ENCODE data around the gene ADGRG7. TPM values are rescaled to one million over a fixed set of nuclear protein-coding genes. Genes with fewer than 3 reads are reported as not detected.
A peak's percentile ranks its signal among the peaks of the same experiment; 100 is the strongest.

Gene ADGRG7
- total and polyA plus RNA-seq, 2 of the 13 experiments (the other 11 are each of a cell fraction or from before 2014, with no cell fraction given), result not detected

DNA sequence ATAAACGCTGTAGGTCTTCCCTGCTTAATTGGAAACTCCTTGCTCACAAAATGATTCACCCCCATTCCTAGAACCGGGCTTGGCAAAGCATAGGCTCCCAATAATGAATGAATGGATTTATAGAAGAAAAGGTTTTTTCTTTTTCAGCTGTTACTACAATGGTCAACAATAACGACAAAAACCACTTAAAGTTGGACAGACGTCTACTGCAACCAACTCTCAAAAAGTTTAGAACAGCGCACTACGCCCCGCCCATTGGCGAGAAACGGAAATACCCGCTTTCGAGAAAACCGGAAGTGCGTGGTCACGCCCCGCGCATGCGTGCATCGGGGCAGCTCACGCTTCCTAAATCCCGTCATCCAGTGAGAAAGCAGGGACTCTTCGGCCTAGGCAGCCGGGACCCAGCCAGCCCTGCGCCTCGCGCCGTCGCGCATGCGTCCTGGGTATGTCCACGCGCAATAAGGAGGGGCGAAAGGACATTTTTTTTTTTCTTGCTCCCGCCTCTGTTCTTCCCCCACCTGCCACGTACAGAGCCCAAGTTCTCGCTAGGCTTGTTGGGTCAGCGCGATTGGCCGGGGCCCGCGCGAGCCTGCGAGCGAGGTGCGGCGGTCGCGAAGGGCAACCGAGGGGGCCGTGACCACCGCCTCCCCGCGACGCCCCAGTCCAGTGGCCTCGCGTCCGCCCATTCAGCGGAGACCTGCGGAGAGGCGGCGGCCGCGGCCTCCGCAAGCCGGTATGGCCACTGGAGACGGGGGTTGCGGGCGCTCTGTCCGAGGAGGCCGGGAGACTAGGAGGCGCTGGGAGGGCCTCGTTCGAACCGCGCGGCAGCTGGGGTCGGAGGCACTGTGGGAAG is 99.8 kb downstream of the ADGRG7 start, which contains the start of gene TFG (continued):
- TF ChIP-seq, protein P1, sequence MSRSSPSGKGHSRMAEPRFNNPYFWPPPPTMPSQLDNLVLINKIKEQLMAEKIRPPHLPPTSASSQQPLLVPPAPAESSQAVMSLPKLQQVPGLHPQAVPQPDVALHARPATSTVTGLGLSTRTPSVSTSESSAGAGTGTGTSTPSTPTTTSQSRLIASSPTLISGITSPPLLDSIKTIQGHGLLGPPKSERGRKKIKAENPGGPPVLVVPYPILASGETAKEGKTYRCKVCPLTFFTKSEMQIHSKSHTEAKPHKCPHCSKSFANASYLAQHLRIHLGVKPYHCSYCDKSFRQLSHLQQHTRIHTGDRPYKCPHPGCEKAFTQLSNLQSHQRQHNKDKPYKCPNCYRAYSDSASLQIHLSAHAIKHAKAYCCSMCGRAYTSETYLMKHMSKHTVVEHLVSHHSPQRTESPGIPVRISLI (CRISPR knock-in tag; IDR thresholded peaks at IDR 0.05; ENCODE audit: borderline replicate concordance), result peak; percentile 100
- TF ChIP-seq TAF1 (CRISPR knock-in tag; IDR thresholded peaks at IDR 0.05), result peak; percentile 66
- no peak for TF ChIP-seq ZSCAN20 (CRISPR knock-in tag; IDR thresholded peaks at IDR 0.05; ENCODE audit: borderline replicate concordance)
- TF ChIP-seq, protein P2, sequence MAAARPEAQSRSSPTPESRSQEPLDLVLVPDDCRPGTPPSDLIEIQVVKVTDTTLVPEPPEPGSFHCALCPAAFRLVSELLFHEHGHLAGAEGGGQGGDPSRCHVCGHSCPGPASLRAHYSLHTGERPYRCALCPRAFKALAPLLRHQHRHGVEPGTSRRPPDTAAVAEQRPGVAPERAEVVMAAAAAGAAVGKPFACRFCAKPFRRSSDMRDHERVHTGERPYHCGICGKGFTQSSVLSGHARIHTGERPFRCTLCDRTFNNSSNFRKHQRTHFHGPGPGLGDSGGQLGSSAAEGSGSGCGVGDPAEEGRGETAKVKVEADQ (CRISPR knock-in tag; IDR thresholded peaks at IDR 0.05; ENCODE audit: borderline replicate concordance), result peak; percentile 37; the same call in 1 of the 2 replicates
- TF ChIP-seq HMGA1 (CRISPR knock-in tag; conservative IDR thresholded peaks at IDR 0.05), result no peak
- TF ChIP-seq ZNF674 (CRISPR knock-in tag; IDR thresholded peaks at IDR 0.05; ENCODE audit: low read depth), result no peak
- peak; percentile 58; the same call in 1 of the 2 replicates for TF ChIP-seq ZNF678 (CRISPR knock-in tag; IDR thresholded peaks at IDR 0.05)
- TF ChIP-seq REPIN1 (CRISPR knock-in tag; IDR thresholded peaks at IDR 0.05; ENCODE audit: borderline replicate concordance, low read depth), result peak; percentile 91
- no peak for TF ChIP-seq ZFP37 (CRISPR knock-in tag; IDR thresholded peaks at IDR 0.05; ENCODE audit: borderline replicate concordance)
- 0 out of 2 replicates have a peak, but pooled peaks have one; percentile 67 for TF ChIP-seq ZNF331 (CRISPR knock-in tag; IDR thresholded peaks at IDR 0.05)
- TF ChIP-seq, protein P3, sequence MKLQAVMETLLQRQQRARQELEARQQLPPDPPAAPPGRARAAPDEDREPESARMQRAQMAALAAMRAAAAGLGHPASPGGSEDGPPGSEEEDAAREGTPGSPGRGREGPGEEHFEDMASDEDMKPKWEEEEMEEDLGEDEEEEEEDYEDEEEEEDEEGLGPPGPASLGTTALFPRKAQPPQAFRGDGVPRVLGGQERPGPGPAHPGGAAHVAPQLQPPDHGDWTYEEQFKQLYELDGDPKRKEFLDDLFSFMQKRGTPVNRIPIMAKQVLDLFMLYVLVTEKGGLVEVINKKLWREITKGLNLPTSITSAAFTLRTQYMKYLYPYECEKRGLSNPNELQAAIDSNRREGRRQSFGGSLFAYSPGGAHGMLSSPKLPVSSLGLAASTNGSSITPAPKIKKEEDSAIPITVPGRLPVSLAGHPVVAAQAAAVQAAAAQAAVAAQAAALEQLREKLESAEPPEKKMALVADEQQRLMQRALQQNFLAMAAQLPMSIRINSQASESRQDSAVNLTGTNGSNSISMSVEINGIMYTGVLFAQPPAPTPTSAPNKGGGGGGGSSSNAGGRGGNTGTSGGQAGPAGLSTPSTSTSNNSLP (IDR thresholded peaks at IDR 0.05; ENCODE audit: low read depth, low read length), result no peak
- no peak for TF ChIP-seq CC2D1A (CRISPR knock-in tag; IDR thresholded peaks at IDR 0.05)
- TF ChIP-seq ZNF337 (CRISPR knock-in tag; IDR thresholded peaks at IDR 0.05; ENCODE audit: borderline replicate concordance, low read depth), result no peak
- TF ChIP-seq NR2F1 (CRISPR knock-in tag; IDR thresholded peaks at IDR 0.05), result no peak
- peak; percentile 44; the same call in 1 of the 2 replicates for TF ChIP-seq ZNF558 (CRISPR knock-in tag; IDR thresholded peaks at IDR 0.05; ENCODE audit: borderline replicate concordance)
- TF ChIP-seq, protein P4, sequence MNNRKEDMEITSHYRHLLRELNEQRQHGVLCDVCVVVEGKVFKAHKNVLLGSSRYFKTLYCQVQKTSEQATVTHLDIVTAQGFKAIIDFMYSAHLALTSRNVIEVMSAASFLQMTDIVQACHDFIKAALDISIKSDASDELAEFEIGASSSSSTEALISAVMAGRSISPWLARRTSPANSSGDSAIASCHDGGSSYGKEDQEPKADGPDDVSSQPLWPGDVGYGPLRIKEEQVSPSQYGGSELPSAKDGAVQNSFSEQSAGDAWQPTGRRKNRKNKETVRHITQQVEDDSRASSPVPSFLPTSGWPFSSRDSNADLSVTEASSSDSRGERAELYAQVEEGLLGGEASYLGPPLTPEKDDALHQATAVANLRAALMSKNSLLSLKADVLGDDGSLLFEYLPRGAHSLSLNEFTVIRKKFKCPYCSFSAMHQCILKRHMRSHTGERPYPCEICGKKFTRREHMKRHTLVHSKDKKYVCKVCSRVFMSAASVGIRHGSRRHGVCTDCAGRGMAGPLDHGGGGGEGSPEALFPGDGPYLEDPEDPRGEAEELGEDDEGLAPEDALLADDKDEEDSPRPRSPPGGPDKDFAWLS (CRISPR knock-in tag; IDR thresholded peaks at IDR 0.05; ENCODE audit: borderline replicate concordance), result no peak
- no peak for TF ChIP-seq RBAK (CRISPR knock-in tag; IDR thresholded peaks at IDR 0.05)
- TF ChIP-seq RXRA (CRISPR knock-in tag; IDR thresholded peaks at IDR 0.05), result peak; percentile 24; the same call in 1 of the 2 replicates
- no peak for TF ChIP-seq ZNF207 (IDR thresholded peaks at IDR 0.05; ENCODE audit: borderline replicate concordance)
- no peak for TF ChIP-seq GTF2F1 (IDR thresholded peaks at IDR 0.05; ENCODE audit: low read length)
- TF ChIP-seq HNF4G (IDR thresholded peaks at IDR 0.05; ENCODE audit: borderline replicate concordance, low read depth, low read length), result peak; percentile 2; the same call in 1 of the 2 replicates
- no peak for TF ChIP-seq HNF4G (CRISPR knock-in tag; IDR thresholded peaks at IDR 0.05; ENCODE audit: borderline replicate concordance, low read depth)
- TF ChIP-seq HCFC1 (IDR thresholded peaks at IDR 0.05; ENCODE audit: low read depth, low read length), result no peak
- TF ChIP-seq SAFB2 (CRISPR knock-in tag; IDR thresholded peaks at IDR 0.05; ENCODE audit: borderline replicate concordance, low read depth), result peak; percentile 54; the same call in 1 of the 2 replicates
- no peak for TF ChIP-seq TRIM24 (CRISPR knock-in tag; IDR thresholded peaks at IDR 0.05)
